ENCODE results near the gene CYB5R4.
"Not testable (repeated sequence)": the region's sequence is repeated elsewhere in the genome, so short reads cannot be mapped to it uniquely, and the experiment has no call there.

Gene CYB5R4

DNA sequence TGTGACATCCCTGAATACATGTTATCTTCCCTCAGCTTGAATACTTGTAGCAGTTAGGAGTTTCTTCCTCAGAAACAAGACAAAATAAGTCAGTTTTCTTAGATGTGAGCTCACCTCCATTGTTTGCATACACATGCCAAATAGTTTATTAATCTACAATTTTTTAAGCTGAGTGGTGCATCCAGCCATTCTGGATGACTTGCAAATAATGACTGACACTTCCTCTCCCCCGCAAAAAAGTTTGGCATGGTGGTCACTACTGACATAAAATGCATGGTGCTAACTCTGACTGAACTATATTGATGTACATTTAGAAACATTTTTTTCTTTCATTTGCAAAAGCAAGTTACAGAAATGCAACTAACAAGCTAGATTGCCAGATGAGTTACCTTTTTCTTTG is 55.5 kb downstream of the CYB5R4 start:
- DNase-seq (ENCODE audit: low spot score) = no peak

DNA sequence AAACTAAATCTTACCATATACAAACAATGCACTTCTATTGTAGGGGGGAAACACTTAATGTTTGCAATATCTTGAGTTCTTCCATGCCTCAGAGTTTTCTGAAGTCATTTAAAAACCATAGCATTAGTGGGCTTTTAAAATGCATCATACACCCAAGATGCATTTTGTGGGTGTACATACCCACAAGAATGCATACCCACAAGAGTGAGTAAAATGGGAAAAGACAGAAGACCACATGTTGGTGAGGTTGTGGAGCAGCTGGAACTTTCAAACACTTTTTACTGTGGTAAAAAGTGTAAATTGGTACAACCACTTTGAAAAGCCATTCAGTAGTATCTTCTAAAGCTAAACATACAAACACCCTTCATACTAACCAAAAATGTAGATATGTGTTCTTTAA is 57.5 kb downstream of the CYB5R4 start:
- DNase-seq (ENCODE audit: low spot score) = no peak

DNA sequence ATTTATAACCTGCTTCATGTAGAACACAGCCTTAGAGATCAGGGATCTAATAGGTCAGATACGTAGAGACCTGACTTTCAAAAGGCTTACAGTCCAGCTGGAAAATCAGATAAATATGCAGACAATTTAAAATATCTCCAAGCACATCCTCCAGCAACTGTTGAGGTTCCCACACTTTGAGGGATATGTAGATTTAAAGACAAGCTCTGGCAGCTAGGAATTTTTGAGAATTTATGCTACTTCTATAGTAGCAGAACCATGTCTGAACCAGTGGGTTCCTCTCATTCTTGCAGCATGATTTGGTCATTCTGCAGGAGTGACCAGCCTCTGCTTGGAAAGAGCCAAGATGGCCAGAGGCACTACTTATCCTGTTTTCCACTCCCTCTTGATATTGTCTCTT is 60.5 kb downstream of the CYB5R4 start:
- DNase-seq (ENCODE audit: low spot score) = no peak

DNA sequence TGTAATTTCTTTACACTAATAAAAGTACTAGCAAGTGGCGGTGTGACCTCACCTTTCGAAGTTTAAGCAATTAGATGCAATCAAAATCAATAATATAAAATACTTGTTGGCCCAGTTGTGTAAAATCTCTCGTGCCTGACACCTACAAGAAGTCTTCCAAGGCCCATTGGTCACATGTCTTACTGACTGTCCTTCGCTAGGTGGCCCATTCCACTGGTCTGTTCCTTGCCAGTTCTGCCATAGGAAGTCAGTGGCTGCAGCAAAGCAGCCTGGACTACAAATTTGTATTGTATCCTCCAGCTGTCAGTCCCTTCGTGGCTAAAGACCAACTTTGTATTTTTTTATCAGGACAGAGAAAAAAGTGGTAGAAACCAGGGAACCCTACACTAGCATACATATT is 61.8 kb downstream of the CYB5R4 start:
- DNase-seq (ENCODE audit: low spot score) = no peak

DNA sequence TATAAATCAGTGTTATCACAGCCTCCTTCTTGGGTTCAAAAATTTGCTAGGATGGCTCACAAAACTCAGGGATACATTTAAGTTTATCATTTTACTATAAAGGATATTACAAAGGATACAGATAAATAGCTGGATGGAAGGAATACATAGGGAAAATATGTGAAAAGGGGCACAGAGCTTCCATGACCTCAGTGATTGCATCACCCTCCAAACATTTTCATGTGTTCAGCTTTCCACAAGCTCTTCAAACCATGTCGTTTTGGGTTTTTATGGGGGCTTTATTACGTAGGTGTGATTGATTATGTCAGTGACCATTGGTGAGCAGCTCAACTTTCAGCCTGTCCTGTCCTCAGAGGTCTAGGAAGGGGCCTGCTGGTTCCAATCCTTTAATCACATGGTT is 68.0 kb downstream of the CYB5R4 start:
- DNase-seq (ENCODE audit: low spot score) = no peak

DNA sequence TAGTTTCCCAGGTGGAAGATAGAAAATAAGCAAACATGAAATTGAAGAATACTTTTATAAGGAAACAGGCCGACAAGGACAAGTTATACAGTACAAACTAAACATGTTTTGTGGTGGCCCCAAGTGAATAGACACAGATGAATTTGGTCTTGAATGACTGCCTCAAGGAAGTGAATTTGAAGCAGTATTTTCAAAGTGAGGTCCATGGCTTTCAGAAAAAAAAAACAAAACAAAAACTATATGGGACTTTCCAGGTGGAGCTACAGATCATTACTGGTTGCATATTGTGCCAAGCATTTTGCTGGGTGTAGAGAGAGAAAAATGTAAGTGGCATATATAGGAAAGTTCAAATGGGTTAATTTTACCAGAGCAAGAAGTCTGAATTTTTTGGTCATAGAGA is 68.8 kb downstream of the CYB5R4 start:
- DNase-seq (ENCODE audit: low spot score) = no peak

DNA sequence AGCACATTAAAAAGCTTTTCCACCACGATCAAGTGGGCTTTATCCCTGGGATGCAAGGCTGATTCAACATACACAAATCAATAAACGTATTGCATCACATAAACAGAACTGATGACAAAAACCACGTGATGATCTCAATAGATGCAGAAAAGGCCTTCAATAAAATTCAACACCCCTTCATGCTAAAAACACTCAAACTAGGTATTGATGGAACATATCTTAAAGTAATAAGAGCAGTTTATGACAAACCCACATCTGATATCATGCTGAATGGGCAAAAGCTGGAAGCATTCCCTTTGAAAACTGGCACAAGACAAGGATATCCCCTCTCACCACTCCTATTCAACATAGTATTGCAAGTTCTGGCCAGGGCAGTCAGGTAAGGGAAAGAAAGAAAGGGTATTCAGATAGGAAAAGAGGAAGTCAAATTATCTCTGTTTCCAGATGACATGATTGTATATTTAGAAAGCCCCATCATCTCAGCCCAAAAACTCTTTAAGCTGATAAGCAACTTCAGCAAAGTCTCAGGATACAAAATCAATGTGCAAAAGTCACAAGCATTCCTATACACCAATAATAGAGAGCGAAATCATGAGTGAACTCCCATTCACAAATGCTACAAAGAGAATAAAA is 86.8 kb downstream of the CYB5R4 start:
- not testable (repeated sequence) for DNase-seq (ENCODE audit: low spot score)

DNA sequence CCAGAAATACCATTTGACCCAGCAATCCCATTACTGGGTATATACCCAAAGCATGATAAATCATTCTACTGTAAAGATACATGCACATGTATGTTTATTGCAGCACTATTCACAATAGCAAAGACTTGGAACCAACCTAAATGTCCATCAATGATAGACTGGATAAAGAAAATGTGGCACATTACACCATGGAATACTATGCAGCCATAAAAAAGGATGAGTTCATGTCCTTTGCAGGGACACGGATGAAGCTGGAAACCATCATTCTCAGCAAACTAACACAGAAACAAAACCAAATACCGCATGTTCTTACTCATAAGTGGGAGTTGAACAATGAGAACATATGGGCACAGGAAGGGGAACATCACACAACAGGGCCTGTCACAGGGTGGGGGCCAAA is 88.5 kb downstream of the CYB5R4 start:
- DNase-seq (ENCODE audit: low spot score) = not testable (repeated sequence)

DNA sequence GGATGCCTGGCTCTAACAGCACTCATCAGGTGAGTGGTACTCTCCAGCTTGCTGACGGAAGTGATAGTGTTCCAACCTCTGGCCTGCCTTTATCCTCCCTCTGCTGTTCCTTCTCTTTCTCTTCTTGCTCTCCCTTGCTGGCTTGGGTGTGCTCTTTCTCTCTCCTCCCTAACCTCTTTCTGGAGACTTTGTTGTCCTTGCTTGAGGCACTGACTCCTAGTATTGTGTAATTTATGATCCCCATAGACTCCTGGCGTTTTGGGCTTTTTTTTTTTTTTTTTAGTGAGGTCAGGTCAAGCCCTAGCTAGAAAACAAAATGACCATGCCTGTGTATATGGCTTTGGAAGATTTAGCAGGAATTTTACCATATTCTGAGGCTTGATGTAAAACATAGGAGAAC is 89.4 kb downstream of the CYB5R4 start:
- DNase-seq (ENCODE audit: low spot score) = no peak

DNA sequence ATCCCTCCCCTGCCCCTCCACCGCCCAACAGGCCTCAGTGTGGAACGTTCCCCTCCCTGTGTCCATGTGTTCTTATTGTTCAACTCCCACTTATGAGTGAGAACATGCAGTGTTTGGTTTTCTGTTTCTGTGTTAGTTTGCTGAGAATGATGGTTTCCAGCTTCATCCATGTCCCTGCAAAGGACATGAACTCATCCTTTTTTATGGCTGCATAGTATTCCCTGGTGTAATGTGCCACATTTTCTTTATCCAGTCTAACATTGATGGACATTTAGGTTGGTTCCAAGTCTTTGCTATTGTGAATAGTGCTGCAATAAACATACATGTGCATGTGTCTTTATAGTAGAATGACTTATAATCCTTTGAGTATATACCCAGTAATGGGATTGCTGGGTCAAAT is 91.9 kb downstream of the CYB5R4 start:
- not testable (repeated sequence) for DNase-seq (ENCODE audit: low spot score)

DNA sequence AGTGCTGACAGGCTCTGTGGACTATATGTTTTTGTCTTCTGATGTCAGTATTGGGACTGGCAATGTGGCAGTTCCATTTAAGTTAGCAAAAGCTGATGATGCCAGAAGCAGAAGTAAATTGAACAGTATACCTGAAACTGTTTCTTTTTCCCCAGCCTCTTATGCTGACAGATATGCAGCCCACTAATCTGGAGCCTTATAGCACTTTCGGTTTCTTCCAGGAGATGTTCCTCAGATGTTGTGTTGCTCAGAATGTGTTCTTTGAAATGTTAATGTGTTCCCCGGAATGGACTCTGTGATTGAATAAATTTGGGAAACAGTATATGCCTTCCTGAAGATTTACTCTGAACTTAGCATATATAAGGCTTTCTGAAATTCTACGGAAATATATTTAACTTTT is 93.3 kb downstream of the CYB5R4 start:
- no peak for DNase-seq (ENCODE audit: low spot score)

DNA sequence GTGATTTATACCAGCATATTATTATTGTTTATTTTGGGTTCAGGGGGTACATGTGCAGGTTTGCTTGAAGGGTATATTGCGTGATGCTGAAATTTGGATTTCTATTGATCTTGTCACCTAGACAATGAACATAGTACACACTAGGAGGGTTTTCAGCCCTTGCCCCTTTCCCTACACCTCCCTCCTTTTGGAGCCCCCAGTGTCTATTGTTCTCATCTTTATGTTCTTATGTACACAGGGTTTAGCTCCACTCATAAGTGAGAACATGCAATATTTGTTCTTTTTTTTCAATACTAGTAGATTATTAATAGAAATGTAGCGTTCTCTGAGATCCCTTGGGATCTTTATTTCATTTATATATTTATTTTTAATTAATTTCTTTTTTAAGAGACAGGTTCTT is 94.9 kb downstream of the CYB5R4 start:
- DNase-seq (ENCODE audit: low spot score) = no peak

DNA sequence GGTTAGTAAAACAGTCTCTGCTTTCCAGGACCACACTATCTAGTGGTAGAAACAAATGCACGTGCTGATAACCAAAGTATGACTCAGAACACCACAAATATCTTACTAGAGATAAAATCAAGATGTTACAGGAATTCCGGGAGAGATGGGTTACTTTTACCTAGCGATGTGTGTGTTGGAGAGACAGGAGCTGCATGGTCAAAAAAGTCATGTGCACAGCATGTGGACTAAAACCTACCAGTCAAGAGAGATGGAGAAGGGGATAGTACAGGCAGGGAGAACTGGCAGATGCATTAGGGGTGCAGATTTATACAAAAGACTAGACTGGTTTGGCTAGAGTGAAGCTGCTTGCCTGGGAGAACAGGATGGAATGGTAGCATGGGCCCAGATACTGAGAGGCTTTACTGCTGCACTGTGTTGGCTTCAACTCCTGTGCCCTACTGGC is 98.8 kb downstream of the CYB5R4 start:
- no peak for DNase-seq (ENCODE audit: low spot score)

DNA sequence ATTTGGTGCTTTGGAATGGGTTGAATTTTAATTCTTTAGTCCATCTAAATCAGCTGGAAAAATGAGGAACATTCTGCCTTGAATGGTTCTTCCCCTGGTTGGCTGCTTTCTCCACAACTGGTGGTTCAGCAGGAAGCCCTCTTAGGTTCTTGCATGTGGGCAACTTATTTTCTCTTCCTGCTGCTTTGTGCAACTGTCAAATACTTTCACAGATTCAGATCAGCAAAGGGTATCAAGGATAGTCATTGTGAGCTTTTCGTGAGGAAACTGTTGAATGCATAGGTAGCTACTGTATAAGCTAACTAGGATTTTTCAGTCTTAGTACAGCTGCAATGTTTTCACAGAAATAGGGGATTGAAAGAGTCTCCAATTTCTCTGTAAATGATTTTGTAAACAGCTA is 101.2 kb downstream of the CYB5R4 start:
- DNase-seq (ENCODE audit: low spot score) = no peak

DNA sequence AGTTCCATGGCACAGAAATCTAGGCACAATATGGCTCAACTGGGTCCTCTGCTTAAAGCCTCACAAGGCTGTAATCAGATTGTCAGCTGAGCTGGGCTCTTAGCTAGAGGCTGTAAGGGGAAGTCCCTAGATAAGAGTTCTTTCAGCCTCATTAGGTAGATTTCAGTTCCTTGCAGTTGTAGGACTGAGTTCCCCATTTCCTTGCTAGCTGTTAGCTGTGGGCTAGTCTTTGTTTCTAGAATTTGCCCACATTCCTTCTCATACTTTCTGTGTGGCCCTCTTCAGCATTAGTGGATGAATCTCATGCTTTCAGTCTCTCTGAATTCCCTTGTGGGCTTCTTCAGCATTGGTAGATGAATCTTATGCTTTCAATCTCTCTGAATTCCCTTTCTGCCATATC is 103.1 kb downstream of the CYB5R4 start:
- DNase-seq (ENCODE audit: low spot score) = no peak

DNA sequence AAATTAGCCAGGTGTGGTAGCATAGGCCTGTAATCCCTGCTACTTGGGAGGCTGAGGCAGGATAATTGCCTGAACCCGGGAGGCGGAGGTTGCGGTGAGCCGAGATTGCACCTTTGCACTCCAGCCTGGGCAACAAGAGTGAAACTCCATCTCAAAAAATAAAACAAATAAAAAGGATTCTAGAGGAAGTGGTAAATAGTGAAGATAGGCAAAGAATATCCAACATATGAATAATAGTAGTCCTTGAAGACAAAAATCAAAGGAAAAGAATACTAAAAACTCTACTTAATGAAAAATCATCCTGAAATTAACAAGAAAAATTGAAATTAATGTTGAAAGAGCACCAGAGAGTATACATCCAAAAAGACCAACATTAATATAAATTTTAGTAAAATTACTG is 107.0 kb downstream of the CYB5R4 start:
- DNase-seq (ENCODE audit: low spot score) = no peak

DNA sequence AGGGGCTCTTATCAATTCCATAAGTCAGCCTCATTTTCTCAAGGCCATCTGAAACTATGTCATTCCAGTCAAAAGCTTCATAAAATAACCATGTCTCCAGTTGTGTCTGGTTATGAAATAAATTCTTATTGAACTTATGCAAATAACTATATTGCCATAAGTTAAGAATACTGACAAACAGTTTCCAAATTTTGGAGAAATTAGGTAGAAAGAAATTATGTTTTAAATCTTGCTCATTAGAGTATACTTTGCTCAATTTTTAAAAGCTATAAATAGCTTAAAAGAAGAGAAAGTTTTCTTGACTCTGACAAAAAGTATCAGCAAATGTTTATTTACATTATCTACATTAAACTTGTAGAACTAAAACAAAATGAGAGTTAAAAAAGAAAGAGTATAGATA is 111.1 kb downstream of the CYB5R4 start:
- no peak for DNase-seq (ENCODE audit: low spot score)

DNA sequence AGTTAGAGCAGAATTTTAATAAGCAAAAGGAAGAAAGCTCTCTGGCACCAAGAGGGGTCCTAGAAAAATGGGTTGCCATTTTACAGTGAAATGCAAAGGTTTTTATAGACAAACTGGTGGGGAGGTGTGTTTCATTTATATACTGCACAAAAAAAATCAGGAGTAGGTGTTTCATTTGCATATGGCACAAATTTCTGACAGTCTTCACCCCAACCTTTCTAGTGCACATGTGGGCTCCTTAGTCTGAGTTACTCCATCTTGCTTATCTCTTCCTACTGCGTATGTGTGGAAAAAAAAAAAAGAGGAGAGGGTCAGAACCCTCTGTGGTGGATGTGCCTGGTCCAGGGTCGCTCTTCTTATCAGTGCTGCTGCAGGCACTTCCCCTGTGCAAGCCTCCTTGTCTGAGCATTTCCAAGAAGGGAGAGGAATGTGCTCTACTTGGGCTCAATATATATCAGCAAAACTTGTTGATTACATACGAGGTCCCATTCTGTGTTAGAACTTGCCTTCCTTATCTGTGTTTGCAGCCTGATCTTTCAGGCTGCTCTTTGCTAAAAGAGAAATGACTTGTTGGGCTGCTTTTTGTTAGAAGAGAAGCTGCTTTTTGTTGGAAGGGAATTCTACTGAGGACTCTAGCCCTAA is 115.0 kb downstream of the CYB5R4 start:
- no peak for DNase-seq (ENCODE audit: low spot score)

DNA sequence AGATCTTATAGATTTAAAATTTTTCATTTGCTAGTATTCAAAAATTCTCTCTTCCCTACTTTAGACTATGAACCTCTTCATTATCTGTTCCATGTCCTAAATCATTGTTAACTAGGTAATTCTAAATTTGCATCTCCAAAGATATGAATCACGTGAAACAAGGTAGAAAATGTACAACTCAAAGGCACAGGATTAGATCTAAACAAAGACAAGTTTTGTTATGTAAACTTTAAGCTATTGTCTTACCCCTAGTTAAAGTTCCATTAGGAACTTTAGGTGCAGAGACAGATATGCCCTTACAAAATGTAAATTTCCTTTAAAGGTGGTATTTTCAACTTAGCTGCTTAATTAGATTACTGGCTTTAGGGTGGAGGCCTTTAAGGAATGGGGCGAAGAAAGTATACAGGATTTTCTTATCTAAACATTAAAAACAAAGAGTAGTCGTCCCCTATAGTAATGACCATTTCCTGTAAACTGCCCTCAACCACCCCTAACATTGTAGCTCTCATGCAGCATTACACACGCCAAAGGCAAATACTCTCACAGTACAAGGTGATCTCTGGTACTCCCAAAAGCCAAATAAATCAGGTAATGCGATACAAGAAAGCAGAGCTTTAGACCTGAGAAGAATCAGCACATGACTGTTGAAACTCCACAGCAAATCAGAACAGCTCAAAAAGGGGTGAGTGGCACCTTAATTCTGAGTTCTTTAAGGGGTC is 116.7 kb downstream of the CYB5R4 start:
- no peak for DNase-seq (ENCODE audit: low spot score)

DNA sequence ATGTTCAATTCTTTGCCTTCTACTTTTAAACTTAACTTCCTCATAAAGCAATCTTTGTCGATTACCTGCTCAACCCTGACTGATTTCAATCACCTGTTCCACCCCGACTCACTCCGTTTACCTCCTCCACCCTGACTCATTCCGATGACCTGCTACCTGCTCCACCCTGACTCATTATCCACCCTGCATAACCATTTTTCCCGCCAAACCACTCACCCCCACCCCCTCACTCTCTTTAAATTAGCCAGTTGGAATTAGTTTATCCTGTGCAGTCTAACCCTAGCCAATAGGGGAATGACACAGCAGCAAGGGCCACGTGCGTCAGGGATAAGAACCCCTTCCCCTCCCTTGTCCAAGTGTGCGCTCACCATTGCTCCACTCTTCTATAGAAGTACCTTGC is 117.4 kb downstream of the CYB5R4 start:
- DNase-seq (ENCODE audit: low spot score) = no peak

DNA sequence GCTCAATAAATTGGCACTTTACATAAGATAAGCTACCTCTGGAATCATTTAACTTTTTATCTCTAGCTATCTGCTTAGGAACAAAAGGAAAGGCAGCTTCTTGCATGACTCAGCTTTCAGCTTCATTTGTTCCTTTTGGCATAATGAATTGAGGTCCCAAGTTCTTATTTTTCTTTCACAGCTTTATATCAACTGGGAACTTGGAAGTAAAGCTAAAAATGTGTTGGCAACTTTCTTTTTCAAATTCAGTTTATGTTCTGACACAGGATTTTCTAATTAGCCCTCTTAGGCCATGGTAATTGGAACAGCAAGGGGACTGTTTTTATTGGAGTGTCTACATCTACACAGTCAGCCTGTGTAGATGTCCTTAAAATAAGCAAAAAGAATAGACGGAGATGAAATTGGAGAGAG is 118.8 kb downstream of the CYB5R4 start:
- no peak for DNase-seq (ENCODE audit: low spot score)

DNA sequence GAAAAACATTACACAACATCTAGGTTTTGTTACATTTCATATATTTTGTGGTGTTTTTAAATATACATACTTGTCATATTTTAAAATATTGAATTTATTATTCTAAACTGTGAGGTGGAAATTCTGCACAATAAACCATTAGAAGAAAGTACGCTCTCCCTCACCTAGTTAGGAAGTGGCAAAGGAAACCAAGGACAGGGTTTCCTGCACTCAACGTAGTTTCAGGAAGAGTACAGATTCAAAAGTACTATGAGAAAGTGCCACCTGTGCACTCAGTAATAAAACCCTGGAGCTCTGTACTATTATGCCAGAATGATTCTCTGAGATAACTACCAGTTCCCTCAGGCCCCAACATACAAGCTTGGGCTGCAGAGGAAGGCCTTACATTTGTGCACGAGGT is 119.5 kb downstream of the CYB5R4 start:
- DNase-seq (ENCODE audit: low spot score) = no peak

DNA sequence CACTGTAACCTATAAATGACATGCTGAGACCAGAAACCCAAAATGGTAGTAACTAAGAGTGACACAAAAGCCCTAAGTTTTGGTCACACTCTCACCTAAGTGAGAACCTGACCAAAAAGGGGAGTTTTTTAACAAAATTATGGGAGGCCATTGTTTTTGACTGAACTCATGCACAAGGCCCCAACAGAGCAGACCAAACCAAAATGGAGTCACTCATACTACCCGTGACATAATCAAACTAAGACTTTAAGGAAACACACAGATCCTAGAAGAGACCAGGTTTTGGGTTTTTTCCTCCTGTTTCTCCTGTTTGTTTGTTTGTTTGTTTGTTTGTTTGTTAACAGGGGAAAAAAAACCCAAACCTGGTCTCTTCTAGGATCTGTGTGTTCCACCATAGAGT is 124.9 kb downstream of the CYB5R4 start:
- DNase-seq (ENCODE audit: low spot score) = no peak

DNA sequence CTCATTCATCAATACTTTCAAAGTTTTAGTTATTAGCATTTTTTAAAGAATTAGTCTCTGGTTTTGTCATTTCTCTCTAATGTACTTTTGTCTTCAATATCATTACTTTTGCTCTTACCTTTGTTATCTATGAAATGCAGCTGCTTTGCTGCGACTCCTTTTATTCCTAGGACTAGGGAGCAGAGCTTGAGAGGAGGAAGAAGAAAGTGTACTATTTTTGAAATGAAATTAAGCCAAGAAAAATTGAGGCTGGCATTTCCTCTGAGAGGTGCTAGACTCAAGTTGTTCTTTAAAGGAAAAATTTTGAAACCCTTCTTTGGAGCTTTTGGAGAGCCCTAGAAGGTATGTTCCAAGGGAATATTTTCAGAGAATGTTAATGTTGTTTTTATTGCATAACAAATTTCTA is 125.8 kb downstream of the CYB5R4 start:
- DNase-seq (ENCODE audit: low spot score) = no peak
